SK-N-SH (cell line): ENCODE data around the gene SMNDC1. TPM values are rescaled to one million over a fixed set of nuclear protein-coding genes. Genes with fewer than 3 reads are reported as not detected.

ENCODE experiments used
- CTCF ChIA-PET: fragments of 300-600, 350-600 bp; formaldehyde crosslinking; extraction: SDS; loops from one replicate; lab custom pipeline; 2021; lab: Yijun Ruan, JAX
- POLR2A ChIA-PET: fragments of 350-600 bp; sonication (Branson Sonifier 250); formaldehyde crosslinking; extraction: SDS; loops from one replicate; lab custom pipeline; 2020; ENCODE audit warnings: antibody characterized with exemption, inconsistent platforms; lab: Yijun Ruan, JAX
- DNase-seq: peaks from one replicate; pipeline ENCODE4 v3.0.0; 2012
- H2AFZ ChIP-seq: fragments of 200-600 bp; sonication (generic); 2 replicates; pipeline ENCODE4 v1.8.1; 2016; ENCODE audit warnings: antibody characterized with exemption, mild to moderate bottlenecking, low read depth
- H3F3A ChIP-seq: fragments of 200-600 bp; sonication (generic); replicated peaks from 2 replicates; pipeline ENCODE3; 2016; ENCODE audit warnings: antibody characterized with exemption, mild to moderate bottlenecking; ENCODE audit not compliant: insufficient read depth
- H3K27ac ChIP-seq, 2 experiments: fragments of 200-500 bp in 1 of 2; fragments of 200-600 bp in 1 of 2; sonication (Bioruptor generic) in 1 of 2; sonication (generic), shearing (Covaris generic) in 1 of 2; 2 replicates each; pipeline versions ENCODE4 v1.5.1 to v1.6.1; 2014 to 2016; ENCODE audit warnings: low read depth in 2 of 2, inconsistent platforms in 1 of 2, low read length in 1 of 2, mild to moderate bottlenecking in 1 of 2, mixed read lengths in 1 of 2
- H3K27me3 ChIP-seq: fragments of 200-600 bp; sonication (generic), shearing (Covaris generic); 2 replicates; pipeline ENCODE4 v1.6.1; 2016; ENCODE audit warnings: mixed run types; ENCODE audit not compliant: insufficient read depth
- H3K36me3 ChIP-seq, 2 experiments: fragments of 200-500 bp in 1 of 2; fragments of 200-600 bp in 1 of 2; sonication (Bioruptor generic) in 1 of 2; sonication (generic) in 1 of 2; replicated peaks in 1 of 2; 2 replicates each; pipeline versions ENCODE3 to v1.5.1; 2014 to 2016; ENCODE audit warnings: low read length in 1 of 2, mild to moderate bottlenecking in 1 of 2; ENCODE audit not compliant: insufficient read depth in 2 of 2, control insufficient read depth in 1 of 2
- H3K4me1 ChIP-seq, 2 experiments: fragments of 200-500 bp in 1 of 2; fragments of 200-600 bp in 1 of 2; sonication (Bioruptor generic) in 1 of 2; sonication (generic), shearing (Covaris generic) in 1 of 2; 2 replicates each; pipeline versions ENCODE4 v1.5.1 to v1.6.1; 2014 to 2016; ENCODE audit warnings: low read depth in 1 of 2, low read length in 1 of 2, mixed run types in 1 of 2; ENCODE audit not compliant: insufficient read depth in 2 of 2, control insufficient read depth in 1 of 2
- H3K4me2 ChIP-seq: fragments of 200-600 bp; sonication (generic), shearing (Covaris generic); 2 replicates; pipeline ENCODE4 v1.6.1; 2017; ENCODE audit warnings: mixed run types
- H3K4me3 ChIP-seq, 2 experiments: fragments of 200-500 bp in 1 of 2; fragments of 200-600 bp in 1 of 2; sonication (Bioruptor generic) in 1 of 2; sonication (generic), shearing (Covaris generic) in 1 of 2; 2 replicates each; pipeline versions ENCODE4 v1.5.1 to v1.8.1; 2014 to 2016; ENCODE audit warnings: low read depth in 2 of 2, inconsistent platforms in 1 of 2, low read length in 1 of 2, mild to moderate bottlenecking in 1 of 2, mixed read lengths in 1 of 2, moderate library complexity in 1 of 2
- H3K79me2 ChIP-seq: fragments of 200-600 bp; sonication (generic); 2 replicates; pipeline ENCODE4 v1.8.1; 2017; ENCODE audit warnings: mild to moderate bottlenecking; ENCODE audit not compliant: insufficient read depth
- H3K9ac ChIP-seq: fragments of 200-600 bp; sonication (generic); 2 replicates; pipeline ENCODE4 v1.6.1; 2017; ENCODE audit warnings: mixed run types
- H3K9me2 ChIP-seq: fragments of 200-600 bp; sonication (generic); 2 replicates; pipeline ENCODE4 v1.6.1; 2017; ENCODE audit warnings: mixed run types
- H3K9me3 ChIP-seq: fragments of 200-600 bp; sonication (generic); 2 replicates; pipeline ENCODE4 v1.6.1; 2017; ENCODE audit warnings: mixed run types, mild to moderate bottlenecking, moderate library complexity
- H4K20me1 ChIP-seq: fragments of 200-600 bp; sonication (generic); 2 replicates; pipeline ENCODE4 v1.6.1; 2017; ENCODE audit warnings: mild to moderate bottlenecking, mixed run types; ENCODE audit not compliant: insufficient read depth
- CHD2 ChIP-seq: fragments of 150-350 bp; IDR thresholded peaks from 2 replicates; pipeline ENCODE4 v1.6.1; 2018; ENCODE audit warnings: low read length; ENCODE audit not compliant: partially characterized antibody
- EP300 ChIP-seq, 2 experiments: IDR thresholded peaks; 2 replicates each; pipeline versions ENCODE4 v1.4.0 to v1.6.1; 2012; ENCODE audit warnings: borderline replicate concordance in 1 of 2, low read depth in 1 of 2, low read length in 1 of 2
- EZH2phosphoT487 ChIP-seq: fragments of 200-600 bp; sonication (generic); IDR thresholded peaks from 2 replicates; pipeline ENCODE4 v1.6.1; 2017; ENCODE audit warnings: low read depth, mixed run types, mild to moderate bottlenecking, antibody characterized with exemption, moderate library complexity, borderline replicate concordance
- FOSL2 ChIP-seq: IDR thresholded peaks from 2 replicates; pipeline ENCODE4 v1.4.0; 2012; ENCODE audit warnings: low read depth, mild to moderate bottlenecking, moderate library complexity, borderline replicate concordance
- FOXJ3 ChIP-seq: sonication (generic); formaldehyde crosslinking; IDR thresholded peaks from 2 replicates; pipeline ENCODE4 v1.5.1; 2020; ENCODE audit warnings: mild to moderate bottlenecking, missing genetic modification reagents
- FOXM1 ChIP-seq: IDR thresholded peaks from 2 replicates; pipeline ENCODE4 v1.4.0; 2012; ENCODE audit warnings: low read depth, mild to moderate bottlenecking
- GABPA ChIP-seq: IDR thresholded peaks from 2 replicates; pipeline ENCODE4 v1.4.0; 2012; ENCODE audit warnings: low read depth, mild to moderate bottlenecking
- JUND ChIP-seq: IDR thresholded peaks from 2 replicates; pipeline ENCODE4 v1.4.0; 2012
- MEF2A ChIP-seq: IDR thresholded peaks from 2 replicates; pipeline ENCODE4 v1.4.0; 2012; ENCODE audit warnings: low read depth, borderline replicate concordance
- POLR2AphosphoS5 ChIP-seq: IDR thresholded peaks from 2 replicates; pipeline ENCODE4 v1.6.1; 2012; ENCODE audit warnings: low read depth, low read length
- RCOR1 ChIP-seq: fragments of 150-350 bp; IDR thresholded peaks from 2 replicates; pipeline ENCODE4 v1.6.1; 2017; ENCODE audit warnings: antibody characterized with exemption, low read length
- SMC3 ChIP-seq: IDR thresholded peaks from 2 replicates; pipeline ENCODE4 v1.6.1; 2012; ENCODE audit warnings: low read depth, low read length, improper control_type of control experiment
- TAF1 ChIP-seq: IDR thresholded peaks from 2 replicates; pipeline ENCODE4 v1.6.1; 2012; ENCODE audit warnings: low read depth, mild to moderate bottlenecking, low read length, moderate library complexity, borderline replicate concordance
- YY1 ChIP-seq: IDR thresholded peaks from 2 replicates; pipeline ENCODE4 v1.4.0; 2012; ENCODE audit warnings: low read depth, mild to moderate bottlenecking
- WGBS: methylation state at CpG from one replicate; pipeline ENCODE4 v1.1.6; 2017; ENCODE audit warnings: low lambda C conversion rate; 5-methylcytosine and 5-hydroxymethylcytosine counted together
- polyA plus RNA-seq, 3 experiments: library from polyadenylated mRNA; depleted of rRNA; stranded (reverse); fragments of >200 nt; gene quantifications; 2 replicates each; pipeline ENCODE4 v1.2.3, GENCODE V29; 2012
- TF ChIP-seq, protein P1 (sequence below): fragments of 150-350 bp; IDR thresholded peaks from 2 replicates; pipeline ENCODE4 v1.6.1; 2016; ENCODE audit warnings: mild to moderate bottlenecking, low read depth, low read length
- TF ChIP-seq, protein P2 (sequence below): IDR thresholded peaks from 2 replicates; pipeline ENCODE4 v1.6.1; 2012; ENCODE audit warnings: mild to moderate bottlenecking, low read depth, low read length, moderate library complexity
- TF ChIP-seq, protein P3 (sequence below): IDR thresholded peaks from 2 replicates; pipeline ENCODE4 v1.4.0; 2012; ENCODE audit warnings: low read depth
- TF ChIP-seq, protein P4 (sequence below): IDR thresholded peaks from 2 replicates; pipeline ENCODE4 v1.4.0; 2012; ENCODE audit warnings: low read depth, borderline replicate concordance
- TF ChIP-seq, protein P5 (sequence below): IDR thresholded peaks from 2 replicates; pipeline ENCODE4; 2012

The SMNDC1 gene
- polyA plus RNA-seq, 1 of the 3 experiments (the other 2 are of a cell fraction), result 13.3 TPM

DNA sequence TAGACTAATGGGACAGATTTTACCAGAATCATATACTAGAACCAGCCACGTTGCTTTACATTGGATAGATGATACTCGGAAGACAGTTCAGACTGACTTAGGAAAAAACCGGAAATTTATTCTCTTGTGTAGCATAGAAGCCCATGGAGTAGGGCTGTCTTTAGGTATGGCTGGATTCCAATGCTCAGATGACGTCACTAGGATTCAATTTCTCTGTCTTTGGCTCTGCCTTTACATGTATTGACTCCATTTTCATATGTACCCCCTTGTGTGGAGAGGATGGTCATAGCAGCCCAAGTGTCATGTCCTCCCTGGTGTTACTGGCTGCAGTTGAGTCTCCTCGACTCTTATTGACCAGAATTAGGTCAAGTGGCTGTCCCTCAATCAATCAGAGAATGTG is 39.2 kb upstream of the SMNDC1 start:
- POLR2A ChIA-PET, result no interaction called here
- H3K27ac ChIP-seq, result no peak overlapping the region
- H3K36me3 ChIP-seq, result no peaks in the 10 kb centered on the region
- no peaks in the 10 kb centered on the region for H3K9me3 ChIP-seq
- WGBS, result 87% methylated on average over 5 of the region's 5 CpGs
- no peaks in the 10 kb centered on the region for H3K4me1 ChIP-seq
- H3K9ac ChIP-seq, result no peak overlapping the region
- no peaks in the 10 kb centered on the region for H3K27me3 ChIP-seq
- H3K4me3 ChIP-seq, result no peak overlapping the region
- no peaks in the 10 kb centered on the region for H4K20me1 ChIP-seq
- no peak for DNase-seq
- H3K4me2 ChIP-seq, result no peak overlapping the region
- no peak for TF ChIP-seq FOXM1
- TF ChIP-seq, protein P1, sequence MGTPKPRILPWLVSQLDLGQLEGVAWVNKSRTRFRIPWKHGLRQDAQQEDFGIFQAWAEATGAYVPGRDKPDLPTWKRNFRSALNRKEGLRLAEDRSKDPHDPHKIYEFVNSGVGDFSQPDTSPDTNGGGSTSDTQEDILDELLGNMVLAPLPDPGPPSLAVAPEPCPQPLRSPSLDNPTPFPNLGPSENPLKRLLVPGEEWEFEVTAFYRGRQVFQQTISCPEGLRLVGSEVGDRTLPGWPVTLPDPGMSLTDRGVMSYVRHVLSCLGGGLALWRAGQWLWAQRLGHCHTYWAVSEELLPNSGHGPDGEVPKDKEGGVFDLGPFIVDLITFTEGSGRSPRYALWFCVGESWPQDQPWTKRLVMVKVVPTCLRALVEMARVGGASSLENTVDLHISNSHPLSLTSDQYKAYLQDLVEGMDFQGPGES, result no peak
- TF ChIP-seq, protein P2, sequence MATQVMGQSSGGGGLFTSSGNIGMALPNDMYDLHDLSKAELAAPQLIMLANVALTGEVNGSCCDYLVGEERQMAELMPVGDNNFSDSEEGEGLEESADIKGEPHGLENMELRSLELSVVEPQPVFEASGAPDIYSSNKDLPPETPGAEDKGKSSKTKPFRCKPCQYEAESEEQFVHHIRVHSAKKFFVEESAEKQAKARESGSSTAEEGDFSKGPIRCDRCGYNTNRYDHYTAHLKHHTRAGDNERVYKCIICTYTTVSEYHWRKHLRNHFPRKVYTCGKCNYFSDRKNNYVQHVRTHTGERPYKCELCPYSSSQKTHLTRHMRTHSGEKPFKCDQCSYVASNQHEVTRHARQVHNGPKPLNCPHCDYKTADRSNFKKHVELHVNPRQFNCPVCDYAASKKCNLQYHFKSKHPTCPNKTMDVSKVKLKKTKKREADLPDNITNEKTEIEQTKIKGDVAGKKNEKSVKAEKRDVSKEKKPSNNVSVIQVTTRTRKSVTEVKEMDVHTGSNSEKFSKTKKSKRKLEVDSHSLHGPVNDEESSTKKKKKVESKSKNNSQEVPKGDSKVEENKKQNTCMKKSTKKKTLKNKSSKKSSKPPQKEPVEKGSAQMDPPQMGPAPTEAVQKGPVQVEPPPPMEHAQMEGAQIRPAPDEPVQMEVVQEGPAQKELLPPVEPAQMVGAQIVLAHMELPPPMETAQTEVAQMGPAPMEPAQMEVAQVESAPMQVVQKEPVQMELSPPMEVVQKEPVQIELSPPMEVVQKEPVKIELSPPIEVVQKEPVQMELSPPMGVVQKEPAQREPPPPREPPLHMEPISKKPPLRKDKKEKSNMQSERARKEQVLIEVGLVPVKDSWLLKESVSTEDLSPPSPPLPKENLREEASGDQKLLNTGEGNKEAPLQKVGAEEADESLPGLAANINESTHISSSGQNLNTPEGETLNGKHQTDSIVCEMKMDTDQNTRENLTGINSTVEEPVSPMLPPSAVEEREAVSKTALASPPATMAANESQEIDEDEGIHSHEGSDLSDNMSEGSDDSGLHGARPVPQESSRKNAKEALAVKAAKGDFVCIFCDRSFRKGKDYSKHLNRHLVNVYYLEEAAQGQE, result no peak
- TF ChIP-seq JUND, result no peak
- TF ChIP-seq CHD2, result no peak
- TF ChIP-seq, protein P3, sequence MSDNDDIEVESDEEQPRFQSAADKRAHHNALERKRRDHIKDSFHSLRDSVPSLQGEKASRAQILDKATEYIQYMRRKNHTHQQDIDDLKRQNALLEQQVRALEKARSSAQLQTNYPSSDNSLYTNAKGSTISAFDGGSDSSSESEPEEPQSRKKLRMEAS, result no peak
- TF ChIP-seq EP300 (IDR thresholded peaks at IDR 0.05; ENCODE audit: borderline replicate concordance in 1 of 2, low read depth in 1 of 2, low read length in 1 of 2), result no peak
- H3F3A ChIP-seq, result peaks cover 5% of the 10 kb centered on the region
- H3K9me2 ChIP-seq, result no peaks in the 10 kb centered on the region
- H2AFZ ChIP-seq, result no peak overlapping the region
- H3K79me2 ChIP-seq, result no peaks in the 10 kb centered on the region
- CTCF ChIA-PET, result interaction anchor here (3.2 kb wide), 1 partner anchor 11 kb away, joined by 21 read pairs; no protein-coding TSS in a partner anchor

DNA sequence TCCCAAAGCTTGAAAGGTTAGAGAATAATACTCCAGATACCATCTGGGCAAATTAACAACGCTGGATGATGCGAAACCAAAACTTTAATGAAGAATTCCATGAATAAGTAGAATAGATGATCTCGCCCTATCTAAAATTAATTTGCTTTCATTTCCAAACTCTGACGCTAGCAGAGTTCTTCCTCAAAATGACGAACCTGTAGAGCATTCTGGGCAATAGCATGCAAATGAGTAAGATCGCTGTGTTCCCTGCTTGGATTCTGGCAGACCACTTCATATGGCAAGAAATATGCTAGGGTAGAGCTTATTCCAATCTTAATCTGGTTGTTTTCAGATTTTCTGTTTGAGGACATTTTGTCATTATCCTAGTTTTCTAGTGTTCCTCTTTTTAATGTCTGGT is 36.1 kb upstream of the SMNDC1 start:
- CTCF ChIA-PET, result interaction anchor here (0.6 to 0.7 kb wide), 2 partner anchors 13 to 218 kb away, joined by 3 to 5 read pairs; no protein-coding TSS in a partner anchor
- TF ChIP-seq FOXM1 (no peak), YY1 (no peak), GABPA (no peak), EZH2phosphoT487 (no peak), CHD2 (no peak), TAF1 (no peak), FOXJ3 (CRISPR knock-in tag) (no peak), RCOR1 (no peak), SMC3 (no peak), MEF2A (no peak), POLR2AphosphoS5 (no peak), FOSL2 (no peak)
- TF ChIP-seq, protein P4, sequence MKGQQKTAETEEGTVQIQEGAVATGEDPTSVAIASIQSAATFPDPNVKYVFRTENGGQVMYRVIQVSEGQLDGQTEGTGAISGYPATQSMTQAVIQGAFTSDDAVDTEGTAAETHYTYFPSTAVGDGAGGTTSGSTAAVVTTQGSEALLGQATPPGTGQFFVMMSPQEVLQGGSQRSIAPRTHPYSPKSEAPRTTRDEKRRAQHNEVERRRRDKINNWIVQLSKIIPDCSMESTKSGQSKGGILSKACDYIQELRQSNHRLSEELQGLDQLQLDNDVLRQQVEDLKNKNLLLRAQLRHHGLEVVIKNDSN, result no peak
- TF ChIP-seq, protein P3, result no peak
- TF ChIP-seq, protein P5, sequence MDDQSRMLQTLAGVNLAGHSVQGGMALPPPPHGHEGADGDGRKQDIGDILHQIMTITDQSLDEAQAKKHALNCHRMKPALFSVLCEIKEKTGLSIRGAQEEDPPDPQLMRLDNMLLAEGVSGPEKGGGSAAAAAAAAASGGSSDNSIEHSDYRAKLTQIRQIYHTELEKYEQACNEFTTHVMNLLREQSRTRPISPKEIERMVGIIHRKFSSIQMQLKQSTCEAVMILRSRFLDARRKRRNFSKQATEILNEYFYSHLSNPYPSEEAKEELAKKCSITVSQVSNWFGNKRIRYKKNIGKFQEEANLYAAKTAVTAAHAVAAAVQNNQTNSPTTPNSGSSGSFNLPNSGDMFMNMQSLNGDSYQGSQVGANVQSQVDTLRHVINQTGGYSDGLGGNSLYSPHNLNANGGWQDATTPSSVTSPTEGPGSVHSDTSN, result no peak

More for the DNA sequence above, 36.1 kb upstream of the SMNDC1 start:
- H3K4me2 ChIP-seq, result no peak overlapping the region
- H3K27me3 ChIP-seq, result no peaks in the 10 kb centered on the region
- H3K27ac ChIP-seq, result no peak overlapping the region
- H3K9me2 ChIP-seq, result no peaks in the 10 kb centered on the region
- no peak overlapping the region for H3K9ac ChIP-seq
- 89% methylated on average over 6 of the region's 6 CpGs for WGBS
- no peaks in the 10 kb centered on the region for H3K36me3 ChIP-seq
- POLR2A ChIA-PET, result no interaction called here
- no peak overlapping the region for H3K4me3 ChIP-seq
- H3K4me1 ChIP-seq, result peaks cover 0 to 26% of the 10 kb centered on the region in 2 experiments; a peak in 2 of 4 replicates
- H3K9me3 ChIP-seq, result no peaks in the 10 kb centered on the region
- peaks cover 20% of the 10 kb centered on the region for H3F3A ChIP-seq
- no peaks in the 10 kb centered on the region for H3K79me2 ChIP-seq
- no peak overlapping the region for H2AFZ ChIP-seq
- H4K20me1 ChIP-seq, result no peaks in the 10 kb centered on the region
- no peak for DNase-seq
